GM18507 (cell line): ENCODE results near the gene ODF2.
"Not testable (repeated sequence)": the region's sequence is repeated elsewhere in the genome, so short reads cannot be mapped to it uniquely, and the experiment has no call there.

Source experiments
- DNase-seq: peaks from one replicate; pipeline ENCODE4 v3.0.0; 2011; ENCODE audit warnings: low read depth; ENCODE audit not compliant: insufficient read length; ENCODE audit errors: extremely low spot score
- FAIRE-seq: peaks from 2 replicates; lab custom pipeline; 2011; peaks lifted over from hg19 to GRCh38; lab: Jason Lieb, UNC

ODF2 gene

GRCh38 chr9:128455849-128456612, at the start of gene ODF2:
TSS of gene ODF2 (plus strand) at chr9:128456006. CDS start at chr9:128456092, 86 bp downstream.
- DNase-seq (peak; percentile 99), FAIRE-seq (peak; percentile 94)

- no peak for DNase-seq
- FAIRE-seq = no peak
Measured at GRCh38 chr9:128406848-128407391, 48.9 kb upstream of the ODF2 start.

- FAIRE-seq (no peak), DNase-seq (no peak)
Measured at GRCh38 chr9:128408963-128409431, 46.8 kb upstream of the ODF2 start.

DNA sequence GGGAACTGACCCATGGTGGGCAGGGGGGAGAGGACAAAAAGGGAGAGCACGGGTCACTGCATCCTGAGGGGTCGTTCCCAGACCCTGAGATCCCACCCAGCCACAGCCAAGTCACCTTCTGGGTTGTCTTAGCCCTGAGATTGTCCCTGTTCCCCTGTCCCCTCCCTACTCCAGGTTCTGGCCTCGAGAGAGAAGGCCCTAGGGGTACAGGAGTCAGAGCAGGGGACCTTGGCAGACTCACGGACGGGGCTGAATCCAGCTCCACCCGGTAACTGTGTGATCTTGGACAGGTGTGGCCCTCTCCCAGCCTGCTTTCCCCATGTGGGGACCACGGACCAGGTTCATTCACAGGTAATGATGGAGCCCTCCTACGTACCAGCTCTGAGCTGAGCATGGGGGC, 46.4 kb upstream of the ODF2 start:
- FAIRE-seq (no peak), DNase-seq (no peak)

GRCh38 chr9:128409978-128410377, 45.8 kb upstream of the ODF2 start:
- FAIRE-seq (no peak), DNase-seq (no peak)

DNA sequence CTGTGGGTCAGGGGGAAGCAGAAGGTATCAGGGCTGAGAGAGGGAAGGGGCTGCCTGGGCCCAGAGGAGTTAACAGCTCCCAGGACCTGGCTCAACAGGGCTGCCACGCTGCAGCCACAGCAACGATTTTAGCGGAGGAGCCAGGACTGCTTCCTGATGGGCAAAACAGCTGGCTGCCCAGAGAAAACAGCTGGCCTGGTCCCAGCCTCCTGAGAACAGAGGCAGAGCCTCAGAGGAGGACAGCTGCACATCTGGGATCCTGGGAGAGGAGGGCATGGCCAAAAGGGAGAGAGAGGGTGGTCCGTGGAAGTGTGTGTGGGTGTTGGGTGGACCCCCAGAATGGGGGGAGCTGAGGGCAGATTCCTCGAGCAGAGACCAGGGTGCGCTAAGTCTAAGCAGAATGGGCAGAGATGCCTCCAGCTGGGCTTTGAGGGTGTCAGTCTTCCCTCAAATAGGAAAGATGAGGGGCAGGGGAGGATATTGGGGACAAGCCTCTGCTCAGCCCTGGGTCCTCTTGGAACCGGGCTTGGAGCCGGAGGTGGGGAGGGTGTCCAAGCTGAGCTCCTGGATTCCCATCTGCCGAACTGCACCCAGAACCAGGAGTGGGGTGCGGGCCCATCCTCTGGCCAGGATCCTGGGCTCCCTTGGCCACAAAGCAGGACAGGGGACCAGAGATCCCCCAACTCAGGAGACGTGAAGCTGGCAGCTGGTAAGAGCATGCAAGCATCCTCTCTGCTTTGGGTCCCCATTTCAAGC, 44.3 kb upstream of the ODF2 start:
- no peak for FAIRE-seq
- no peak for DNase-seq

GRCh38 chr9:128412120-128412790, 43.6 kb upstream of the ODF2 start:
- FAIRE-seq (no peak), DNase-seq (no peak)

DNA sequence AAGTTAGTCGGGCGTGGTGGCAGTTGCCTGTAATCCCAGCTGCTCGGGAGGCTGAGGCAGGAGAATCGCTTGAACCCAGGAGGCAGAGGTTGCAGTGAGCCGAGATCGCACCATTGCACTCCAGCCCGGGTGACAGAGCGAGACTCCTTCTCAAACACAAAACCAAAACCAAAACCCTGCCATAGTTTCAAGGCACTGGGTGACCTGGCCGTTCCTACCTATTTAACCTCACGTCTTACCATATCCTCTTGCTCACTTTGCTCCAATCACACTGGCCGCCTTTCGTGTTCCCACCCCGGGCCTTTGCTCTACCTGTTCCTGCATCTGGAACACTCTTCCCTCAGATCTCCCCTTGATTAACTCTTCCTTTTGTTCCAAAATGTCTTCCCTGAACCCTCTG, 42.1 kb upstream of the ODF2 start:
- not testable (repeated sequence) for FAIRE-seq, DNase-seq

- FAIRE-seq (no peak), DNase-seq (no peak)
Measured at GRCh38 chr9:128414461-128414860, 41.3 kb upstream of the ODF2 start.

- FAIRE-seq (no peak), DNase-seq (no peak)
Measured at GRCh38 chr9:128415281-128415680, 40.5 kb upstream of the ODF2 start.

DNA sequence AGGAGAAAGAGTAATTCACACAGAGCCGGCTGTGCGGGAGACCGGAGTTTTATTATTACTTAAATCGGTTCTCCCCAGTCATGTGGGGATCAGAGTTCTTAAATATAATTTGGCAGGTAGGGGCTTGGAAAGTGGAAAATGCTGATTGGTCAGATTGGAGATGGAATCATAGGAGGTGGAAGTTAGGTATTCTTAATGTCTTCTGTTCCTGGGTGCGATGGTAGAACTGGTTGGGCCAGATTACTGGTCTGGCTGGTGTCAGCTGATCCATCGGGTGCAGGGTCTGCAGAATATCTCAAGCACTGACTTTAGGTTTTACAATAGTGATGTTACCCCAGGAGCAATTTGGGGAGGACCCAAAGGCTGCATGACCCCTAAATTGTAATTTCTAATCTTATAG, 39.8 kb upstream of the ODF2 start:
- no peak for DNase-seq
- no peak for FAIRE-seq

- DNase-seq = no peak
- no peak for FAIRE-seq
Measured at GRCh38 chr9:128416432-128417019, 39.3 kb upstream of the ODF2 start.

GRCh38 chr9:128419061-128419925, 36.5 kb upstream of the ODF2 start:
- DNase-seq (no peak), FAIRE-seq (no peak)

GRCh38 chr9:128420060-128420650, 35.7 kb upstream of the ODF2 start:
- DNase-seq (peak; percentile 73), FAIRE-seq (peak; percentile 56)

- FAIRE-seq = no peak
- peak; percentile 59 for DNase-seq
Measured at GRCh38 chr9:128420651-128421481, 34.9 kb upstream of the ODF2 start, which contains the start of gene CERCAM. TSS of gene CERCAM (plus strand) at chr9:128420857. CDS start at chr9:128420878, 21 bp downstream.

DNA sequence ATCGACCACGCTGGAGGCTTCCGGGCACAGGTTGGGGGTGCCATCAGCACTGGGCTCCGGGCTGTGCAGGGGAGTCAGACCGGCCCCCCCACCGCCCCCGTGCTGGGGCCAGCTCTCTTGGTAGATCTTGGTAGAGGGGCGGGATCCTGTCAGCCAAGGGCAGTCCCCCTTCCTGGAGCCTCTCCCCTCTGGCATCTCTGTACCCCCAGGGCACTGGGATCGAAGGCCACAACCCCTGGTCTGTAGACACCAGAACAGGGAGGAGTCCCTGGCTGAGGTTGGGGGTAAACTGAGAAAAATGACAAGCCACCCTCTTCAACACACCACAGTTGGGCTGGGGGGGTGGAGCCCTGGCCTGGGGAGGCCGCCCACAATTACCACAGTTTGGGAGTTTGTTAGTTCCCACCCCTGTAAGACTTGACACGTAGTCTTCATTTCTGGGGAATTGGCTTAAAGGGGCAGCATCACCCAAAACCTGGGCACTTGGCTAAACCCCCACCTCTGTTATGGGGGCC, 34.3 kb upstream of the ODF2 start:
- FAIRE-seq (no peak), DNase-seq (no peak)
